Erythroblast (primary cell): ENCODE measurements around the gene MRPS23.

Source experiments
- GATA1 ChIP-seq: IDR thresholded peaks from 2 replicates; pipeline ENCODE4 v1.6.1; 2011; ENCODE audit warnings: low read depth, mild to moderate bottlenecking, control low read depth, low read length, moderate library complexity
- POLR2A ChIP-seq: IDR thresholded peaks from 2 replicates; pipeline ENCODE4 v1.6.1; 2011; ENCODE audit warnings: mild to moderate bottlenecking, low read length

DNA sequence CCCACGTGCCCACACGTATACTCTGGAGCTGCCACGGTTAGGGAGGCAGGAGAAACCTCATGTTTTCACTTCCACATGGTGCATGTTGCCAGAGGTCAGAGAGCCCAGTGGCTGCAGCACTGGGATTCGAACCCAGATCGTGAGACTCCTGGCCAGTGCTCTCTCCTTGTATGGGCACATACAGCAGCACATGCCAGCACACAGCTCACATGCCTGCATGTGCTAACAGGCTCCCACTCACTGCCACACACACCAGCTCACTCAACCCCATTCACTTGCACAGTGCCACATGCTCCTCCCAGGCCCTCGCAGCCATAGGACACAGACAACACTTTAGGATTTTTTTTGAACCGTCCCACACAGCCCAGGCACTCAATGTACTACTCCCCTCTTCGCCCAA lies 49.5 kb upstream of the MRPS23 start:
- TF ChIP-seq POLR2A (no peak), GATA1 (no peak)
